GM12872 (cell line): ENCODE measurements around the gene ATG10.

Experiments
- TF ChIP-seq, protein P1 (sequence below): IDR thresholded peaks from 3 replicates; pipeline ENCODE4 v1.5.1; 2011; ENCODE audit warnings: low read depth, mild to moderate bottlenecking, low read length, moderate library complexity; ENCODE audit not compliant: insufficient read depth

Gene ATG10

DNA sequence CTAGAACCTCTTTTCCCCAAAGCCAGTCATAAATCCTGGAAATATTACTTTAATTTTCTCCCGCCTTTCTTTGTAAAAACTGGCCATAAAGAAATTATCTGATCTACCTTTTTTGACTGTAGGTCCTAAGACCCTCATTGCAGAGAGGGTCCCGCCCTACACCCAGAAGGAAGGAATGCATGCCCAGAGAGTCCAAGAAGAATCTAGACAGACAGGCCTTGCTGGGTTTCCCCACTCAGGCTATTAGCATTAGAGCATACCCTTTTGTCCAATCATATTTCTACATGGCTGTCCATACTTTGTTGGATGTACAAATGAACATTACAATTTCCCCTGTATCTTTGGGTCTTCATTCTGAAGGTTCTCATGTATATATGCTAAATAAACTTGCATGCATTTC lies 1.9 kb upstream of the ATG10 start:
- TF ChIP-seq, protein P1, sequence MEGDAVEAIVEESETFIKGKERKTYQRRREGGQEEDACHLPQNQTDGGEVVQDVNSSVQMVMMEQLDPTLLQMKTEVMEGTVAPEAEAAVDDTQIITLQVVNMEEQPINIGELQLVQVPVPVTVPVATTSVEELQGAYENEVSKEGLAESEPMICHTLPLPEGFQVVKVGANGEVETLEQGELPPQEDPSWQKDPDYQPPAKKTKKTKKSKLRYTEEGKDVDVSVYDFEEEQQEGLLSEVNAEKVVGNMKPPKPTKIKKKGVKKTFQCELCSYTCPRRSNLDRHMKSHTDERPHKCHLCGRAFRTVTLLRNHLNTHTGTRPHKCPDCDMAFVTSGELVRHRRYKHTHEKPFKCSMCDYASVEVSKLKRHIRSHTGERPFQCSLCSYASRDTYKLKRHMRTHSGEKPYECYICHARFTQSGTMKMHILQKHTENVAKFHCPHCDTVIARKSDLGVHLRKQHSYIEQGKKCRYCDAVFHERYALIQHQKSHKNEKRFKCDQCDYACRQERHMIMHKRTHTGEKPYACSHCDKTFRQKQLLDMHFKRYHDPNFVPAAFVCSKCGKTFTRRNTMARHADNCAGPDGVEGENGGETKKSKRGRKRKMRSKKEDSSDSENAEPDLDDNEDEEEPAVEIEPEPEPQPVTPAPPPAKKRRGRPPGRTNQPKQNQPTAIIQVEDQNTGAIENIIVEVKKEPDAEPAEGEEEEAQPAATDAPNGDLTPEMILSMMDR = no peak

DNA sequence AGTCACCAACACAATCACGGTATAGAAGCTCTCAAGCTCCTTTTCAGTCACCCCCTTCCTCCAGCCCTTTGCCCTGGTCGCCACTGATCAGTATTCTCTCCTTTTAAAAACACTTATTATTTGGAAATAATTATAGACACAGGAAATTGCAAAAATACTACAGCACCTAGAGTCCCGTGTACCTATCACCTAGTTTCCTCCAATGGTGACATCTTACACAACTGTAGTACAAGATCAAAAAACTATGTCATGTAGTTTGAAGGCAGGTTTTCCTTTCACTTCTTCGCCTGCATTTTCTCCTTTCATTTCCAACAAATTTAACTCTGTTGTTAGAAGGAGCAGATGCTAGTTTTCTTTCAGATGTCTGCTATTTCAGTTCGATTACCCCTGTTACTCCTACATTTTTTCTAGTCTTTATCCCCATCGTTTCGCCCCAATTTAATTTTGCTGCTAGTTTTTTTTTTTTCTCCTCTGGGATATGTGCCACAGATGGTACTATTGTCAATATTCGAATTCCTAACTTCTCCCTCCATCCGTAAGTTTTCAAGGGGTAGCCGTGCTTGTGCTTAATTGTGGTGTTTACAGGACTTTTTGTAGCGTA lies 612 bp upstream of the ATG10 start:
- TF ChIP-seq, protein P1 = no peak

DNA sequence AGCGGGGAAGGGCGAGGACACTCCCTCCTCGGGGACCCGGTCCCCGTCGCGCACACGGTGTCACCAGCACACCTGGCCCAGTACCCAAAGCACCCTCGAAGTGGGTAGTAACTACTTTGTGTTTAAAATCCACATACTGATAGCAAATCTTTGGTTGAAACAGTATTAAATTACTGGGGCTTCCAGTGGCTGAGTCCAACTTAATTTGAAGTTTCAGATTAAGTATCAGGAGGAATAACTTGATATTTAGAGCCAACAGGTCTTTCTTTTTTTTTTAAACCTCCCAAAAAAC lies 615 bp downstream of the ATG10 start:
- TF ChIP-seq, protein P1 = no peak

DNA sequence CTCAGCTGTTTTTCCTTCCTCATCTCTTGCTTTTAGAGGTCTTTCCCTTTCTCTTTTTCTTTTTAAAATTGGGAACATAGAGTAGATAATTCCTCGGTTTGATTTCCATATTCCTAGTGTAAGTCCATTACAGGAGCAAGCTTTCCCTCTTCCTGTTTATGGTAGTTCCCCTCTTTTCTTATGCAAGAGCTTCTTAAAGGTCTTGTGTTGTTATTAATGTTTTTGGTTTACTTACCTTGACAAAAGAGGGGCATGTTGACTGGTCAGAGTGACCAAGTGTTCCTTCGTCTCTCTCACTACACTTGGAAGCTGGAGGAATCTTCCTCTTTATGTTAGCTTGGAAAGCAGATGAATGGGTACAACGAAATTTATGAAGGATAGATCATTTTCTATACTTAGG lies 8.3 kb downstream of the ATG10 start:
- TF ChIP-seq, protein P1 = no peak

DNA sequence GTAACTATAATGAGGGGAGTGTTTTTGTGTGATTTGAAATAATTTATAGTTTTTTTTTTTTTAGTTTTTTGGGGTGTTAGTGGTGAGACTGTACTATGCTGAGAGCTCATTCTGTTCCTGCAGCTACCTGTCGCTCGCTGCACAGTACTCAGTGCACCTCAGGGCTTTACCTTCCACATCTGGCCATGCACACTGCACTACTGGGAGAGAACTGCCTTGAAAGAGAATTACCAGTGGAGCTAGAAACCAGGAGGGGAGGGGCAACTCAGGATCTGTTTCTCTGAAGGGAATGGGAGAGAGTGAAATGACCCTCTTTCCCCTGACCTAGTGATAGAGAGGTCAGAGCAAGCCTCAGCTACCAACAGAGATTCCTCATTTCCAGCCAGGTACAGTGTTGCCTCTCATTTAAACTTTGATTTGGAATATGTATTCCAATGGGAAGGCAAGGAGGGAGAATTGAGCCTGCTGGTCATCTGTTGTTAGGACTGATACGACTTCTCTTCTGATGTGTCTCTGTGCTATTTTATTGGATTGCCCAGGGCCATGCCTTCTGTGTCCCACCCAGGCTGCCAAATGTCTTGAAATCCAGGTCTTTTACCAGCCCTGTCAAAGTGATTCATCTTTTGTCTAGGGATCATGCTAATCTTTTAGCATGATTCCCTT lies 8.9 kb downstream of the ATG10 start:
- TF ChIP-seq, protein P1 = no peak

DNA sequence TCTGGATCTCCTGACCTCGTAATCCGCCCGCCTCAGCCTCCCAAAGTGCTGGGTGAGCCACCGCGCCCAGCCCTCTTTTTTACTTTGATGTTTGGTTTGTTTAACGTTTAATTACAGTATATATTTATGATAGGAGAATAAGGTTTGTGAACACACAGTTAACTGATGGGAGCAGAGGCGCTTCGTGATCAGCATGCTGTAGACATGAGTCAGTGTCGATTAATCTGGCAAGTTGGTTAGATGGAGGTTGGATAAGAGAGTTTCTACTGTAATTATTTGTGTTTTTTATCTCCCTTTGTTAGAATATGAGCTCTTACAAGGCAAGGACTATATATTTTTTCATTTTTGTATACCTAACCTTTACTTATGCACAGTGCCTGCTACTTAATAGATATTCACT lies 14.3 kb downstream of the ATG10 start:
- TF ChIP-seq, protein P1 = no peak

DNA sequence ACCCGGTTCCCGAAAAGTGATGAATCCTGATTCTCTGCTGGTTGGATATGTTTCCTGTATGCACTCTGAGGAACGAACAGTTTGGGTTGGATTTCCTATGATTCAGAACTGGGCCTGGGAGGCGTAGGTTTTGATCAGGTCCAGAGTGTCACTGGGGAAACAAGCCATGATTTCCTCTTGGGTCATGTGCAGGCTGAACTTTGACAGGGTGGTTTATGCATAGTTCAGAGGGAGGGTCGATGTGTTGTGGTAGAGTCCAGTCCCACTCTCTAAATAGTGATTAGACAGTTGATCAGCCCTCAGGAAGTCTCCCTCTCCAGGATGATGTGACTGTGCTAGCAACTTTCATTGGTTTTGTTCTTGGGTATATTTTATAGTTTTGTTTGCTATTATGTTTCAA lies 17.4 kb downstream of the ATG10 start:
- TF ChIP-seq, protein P1 = no peak
